Ovary (tissue), 9 donors: ENCODE results near the gene TEX38. TPM values are rescaled to one million over a fixed set of nuclear protein-coding genes. Genes with fewer than 3 reads are reported as not detected.

Experiments used
- DNase-seq, 5 donors: peaks; one replicate each; pipeline ENCODE4 v3.0.0-alpha.2; 2019 to 2020
- H3K27ac ChIP-seq, 2 donors: fragments of 200-600 bp; one replicate each; pipeline versions ENCODE4 v1.5.1 to v1.8.0; 2019 to 2022
- H3K27me3 ChIP-seq: fragments of 200-600 bp; one replicate; pipeline ENCODE4 v1.8.0; 2022
- H3K36me3 ChIP-seq: fragments of 200-600 bp; sonication (generic); one replicate; pipeline ENCODE4 v1.5.1; 2019
- H3K4me1 ChIP-seq: one replicate; pipeline ENCODE4 v1.8.1; 2013; ENCODE audit warnings: mild to moderate bottlenecking, moderate library complexity; ENCODE audit not compliant: insufficient read depth
- H3K4me3 ChIP-seq: fragments of 200-600 bp; sonication (generic); one replicate; pipeline ENCODE4 v1.5.1; 2017
- H3K9me3 ChIP-seq, 2 donors: fragments of 200-600 bp in 1 of 2; sonication (generic) in 1 of 2; one replicate each; pipeline versions ENCODE4 v1.5.1 to v1.8.1; 2013 to 2019; ENCODE audit warnings: mild to moderate bottlenecking in 1 of 2, moderate library complexity in 1 of 2
- EP300 ChIP-seq: sonication (generic); formaldehyde crosslinking; IDR thresholded peaks from one replicate; pipeline ENCODE4 v1.6.1; 2017; ENCODE audit warnings: antibody characterized with exemption
- POLR2A ChIP-seq: fragments of 450-650 bp; IDR thresholded peaks from one replicate; pipeline ENCODE4 v1.6.1; 2017; ENCODE audit warnings: antibody characterized with exemption, mild to moderate bottlenecking, moderate library complexity
- WGBS, 3 donors: extraction: QIAGEN DNeasy Blood & Tissue Kit in 1 of 3; methylation state at CpG; one replicate each; pipeline versions ENCODE4 v1.1.5 to v1.1.7; 2013 to 2017; 5-methylcytosine and 5-hydroxymethylcytosine counted together
- intact Hi-C, 4 donors: fragments of 100-400 bp; cut with DNase I; formaldehyde crosslinking; loops; one replicate each; pipeline versions ENCODE4 v1.11.0 to v1.15.1; 2022 to 2023
- polyA plus RNA-seq, 2 donors: library from polyadenylated mRNA; stranded (reverse); fragments of 200-250 nt in 1 of 2; fragments of 350-450 nt in 1 of 2; fragmentation: Illumina TruSeq in 1 of 2; extraction: RNeasy Lipid Tissue Mini Kit (QIAGEN cat#74804) in 1 of 2; gene quantifications; one replicate each; pipeline ENCODE4 v1.2.3, GENCODE V29; 2013 to 2014
- total RNA-seq, 7 donors: library from RNA; depleted of rRNA in 2 of 7; stranded (reverse); fragments of >200 nt in 2 of 7; fragmentation: NEBNext Ultra II Directional in 3 of 7; extraction: Animal tissue kit (Norgen Biotek cat#: 25700) in 3 of 7; gene quantifications; one replicate each; pipeline versions ENCODE4 v1.1.0 to v1.2.4, GENCODE V29; 2016 to 2023
- TF ChIP-seq, protein P1 (sequence below), 3 donors: fragments of 450-650 bp in 2 of 3; fragments of 200-600 bp in 1 of 3; IDR thresholded peaks; one replicate each; pipeline versions ENCODE4 v1.5.1 to v1.8.0; 2016 to 2022; ENCODE audit warnings: antibody characterized with exemption in 3 of 3, mild to moderate bottlenecking in 1 of 3
- donor health status: DM: no; HTN: no; CAD: no; lungs with moderate emphysema.
- donor health status: DM: no; HTN: no; CAD: no.
- donor health status: Bipolar disorder and iron deficiency.
- donor health status: DM: yes; HTN: yes; CAD: no.
- donor health status: DM: no; HTN: no; CAD: no.
- donor health status: DM: yes; HTN: yes; CAD: no.

Gene TEX38
- total and polyA plus RNA-seq, 9 donors: 0.08 to 0.45 TPM; not detected in 7

DNA sequence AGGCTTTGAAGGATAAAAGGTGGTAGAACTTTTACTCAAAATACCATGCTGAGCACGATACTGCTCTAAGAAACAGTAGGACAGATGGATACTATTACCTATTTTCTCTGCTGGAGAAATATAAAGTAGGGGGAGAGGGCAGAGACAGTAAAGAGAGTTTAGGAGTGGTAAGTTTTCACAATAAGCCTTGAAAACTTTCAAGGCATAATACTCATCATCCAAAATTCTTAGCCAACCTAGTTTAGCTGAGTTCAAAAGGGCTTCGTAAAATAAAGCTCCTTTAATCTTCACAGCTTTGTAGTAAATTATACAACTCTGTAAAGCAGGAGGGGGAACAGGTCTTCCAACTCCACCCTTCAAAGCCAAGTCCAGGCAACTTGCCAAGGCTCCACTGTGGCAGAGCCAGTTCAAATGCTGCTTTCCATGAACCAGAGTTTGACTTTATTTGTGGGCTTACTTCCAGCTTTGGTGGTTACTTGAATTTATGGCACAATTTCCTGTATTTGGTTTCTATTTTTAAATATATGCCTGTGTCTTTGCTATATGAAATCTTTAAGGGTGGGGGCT lies 15.5 kb downstream of the TEX38 start:
- peak; percentile 60 to 91 (median 78) for DNase-seq
- TF ChIP-seq POLR2A (no peak), EP300 (no peak)
- TF ChIP-seq, protein P1, sequence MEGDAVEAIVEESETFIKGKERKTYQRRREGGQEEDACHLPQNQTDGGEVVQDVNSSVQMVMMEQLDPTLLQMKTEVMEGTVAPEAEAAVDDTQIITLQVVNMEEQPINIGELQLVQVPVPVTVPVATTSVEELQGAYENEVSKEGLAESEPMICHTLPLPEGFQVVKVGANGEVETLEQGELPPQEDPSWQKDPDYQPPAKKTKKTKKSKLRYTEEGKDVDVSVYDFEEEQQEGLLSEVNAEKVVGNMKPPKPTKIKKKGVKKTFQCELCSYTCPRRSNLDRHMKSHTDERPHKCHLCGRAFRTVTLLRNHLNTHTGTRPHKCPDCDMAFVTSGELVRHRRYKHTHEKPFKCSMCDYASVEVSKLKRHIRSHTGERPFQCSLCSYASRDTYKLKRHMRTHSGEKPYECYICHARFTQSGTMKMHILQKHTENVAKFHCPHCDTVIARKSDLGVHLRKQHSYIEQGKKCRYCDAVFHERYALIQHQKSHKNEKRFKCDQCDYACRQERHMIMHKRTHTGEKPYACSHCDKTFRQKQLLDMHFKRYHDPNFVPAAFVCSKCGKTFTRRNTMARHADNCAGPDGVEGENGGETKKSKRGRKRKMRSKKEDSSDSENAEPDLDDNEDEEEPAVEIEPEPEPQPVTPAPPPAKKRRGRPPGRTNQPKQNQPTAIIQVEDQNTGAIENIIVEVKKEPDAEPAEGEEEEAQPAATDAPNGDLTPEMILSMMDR (IDR thresholded peaks at IDR 0.05): no peak
- Histone ChIP-seq H3K27ac (peak overlapping the region in 1 of 2 donors; percentile 6), H3K9me3 (no peaks in the 10 kb centered on the region), H3K36me3 (no peaks in the 10 kb centered on the region), H3K27me3 (no peaks in the 10 kb centered on the region), H3K4me1 (peaks cover 4% of the 10 kb centered on the region), H3K4me3 (no peak overlapping the region)
- WGBS, 3 donors: 27 to 42% (median 39%) methylated on average over 2 of the region's 2 CpGs
- intact Hi-C loops: no loop called here

DNA sequence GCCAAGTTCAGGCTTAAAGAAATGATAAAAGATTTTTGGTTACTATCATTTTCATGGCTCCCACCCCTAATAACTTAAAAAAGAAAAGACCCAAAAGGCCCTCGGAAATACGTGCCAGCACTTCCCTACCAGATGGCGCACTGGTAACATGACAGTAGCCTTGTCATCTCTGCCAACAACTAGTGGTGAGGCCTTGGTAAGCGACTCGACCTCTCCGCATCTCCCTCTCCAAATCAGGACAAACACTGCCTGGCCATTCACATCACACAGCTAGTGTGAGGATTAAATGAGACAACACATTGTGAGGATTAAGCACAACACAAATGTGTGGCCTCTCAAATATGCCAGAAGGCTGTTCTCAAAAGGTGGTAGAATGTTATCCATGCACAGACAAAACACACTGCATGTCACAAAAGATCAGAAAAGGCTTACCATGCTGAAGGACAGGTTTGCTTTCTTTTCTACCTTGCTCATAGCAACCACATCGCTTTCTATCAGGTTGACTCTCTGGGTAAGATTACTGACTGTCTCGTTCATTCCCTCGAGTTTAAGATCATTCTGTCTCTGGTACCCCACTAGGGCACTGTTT lies 16.4 kb downstream of the TEX38 start:
- H3K4me1 ChIP-seq: peaks cover 4% of the 10 kb centered on the region

DNA sequence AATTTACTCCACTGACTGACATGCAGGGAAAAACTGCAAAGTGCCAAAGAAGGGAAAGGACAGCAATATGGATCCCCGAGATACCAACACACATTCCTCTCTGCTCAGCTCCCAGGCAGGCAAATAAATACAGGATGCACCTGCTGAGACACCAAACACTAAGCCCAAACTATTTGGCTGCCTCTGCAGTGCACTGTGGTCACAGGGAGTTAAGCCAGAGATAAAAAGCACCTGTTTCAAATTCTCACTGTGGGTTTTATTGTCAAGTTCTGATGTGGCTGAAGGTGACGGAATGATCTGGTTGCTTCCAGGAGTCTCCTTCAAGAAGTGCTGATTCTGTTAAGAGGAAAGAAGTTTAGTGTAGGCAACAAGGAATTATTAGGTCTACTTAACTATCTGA lies 17.7 kb downstream of the TEX38 start:
- peaks cover 4% of the 10 kb centered on the region for H3K4me1 ChIP-seq
- DNase-seq: no peak
- TF ChIP-seq POLR2A: no peak
- no peaks in the 10 kb centered on the region for H3K27me3 ChIP-seq
- H3K27ac ChIP-seq: no peak overlapping the region
- H3K36me3 ChIP-seq: no peaks in the 10 kb centered on the region
- intact Hi-C loops: no loop called here
- WGBS, 3 donors: 71 to 86% (median 86%) methylated on average over 2 of the region's 2 CpGs
- no peaks in the 10 kb centered on the region for H3K9me3 ChIP-seq
- no peak overlapping the region for H3K4me3 ChIP-seq

More for the DNA sequence above, 16.4 kb downstream of the TEX38 start:
- 66 to 75% (median 72%) methylated on average over 9 of the region's 9 CpGs for WGBS, 3 donors
- H3K27ac ChIP-seq: no peak overlapping the region
- DNase-seq: no peak
- H3K9me3 ChIP-seq: no peaks in the 10 kb centered on the region
- no peaks in the 10 kb centered on the region for H3K36me3 ChIP-seq
- H3K4me3 ChIP-seq: no peak overlapping the region
- intact Hi-C loops: no loop called here
- TF ChIP-seq POLR2A (no peak), EP300 (no peak)
- TF ChIP-seq, protein P1 (IDR thresholded peaks at IDR 0.05): no peak
- no peaks in the 10 kb centered on the region for H3K27me3 ChIP-seq

DNA sequence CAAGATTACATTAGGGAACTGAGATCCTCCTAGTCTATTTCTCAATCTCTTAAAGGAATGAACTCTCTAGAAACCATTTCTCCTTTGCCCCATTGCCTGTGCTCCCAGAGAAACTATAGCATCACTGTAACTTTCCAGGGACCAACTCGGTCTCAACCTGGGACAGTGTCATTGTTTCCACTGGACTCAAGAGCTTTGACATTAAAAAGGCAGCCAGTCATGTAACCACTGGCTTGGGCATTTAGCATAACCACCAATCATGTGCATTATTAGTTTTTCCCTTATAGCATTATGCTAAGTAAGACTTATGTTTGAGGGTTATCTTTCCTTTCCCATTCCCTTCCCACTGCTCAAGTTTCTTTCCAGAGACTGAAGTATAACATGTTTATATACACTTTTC lies 18.2 kb downstream of the TEX38 start:
- TF ChIP-seq EP300: no peak
- TF ChIP-seq, protein P1 (IDR thresholded peaks at IDR 0.05): no peak
- no peak for TF ChIP-seq POLR2A

DNA sequence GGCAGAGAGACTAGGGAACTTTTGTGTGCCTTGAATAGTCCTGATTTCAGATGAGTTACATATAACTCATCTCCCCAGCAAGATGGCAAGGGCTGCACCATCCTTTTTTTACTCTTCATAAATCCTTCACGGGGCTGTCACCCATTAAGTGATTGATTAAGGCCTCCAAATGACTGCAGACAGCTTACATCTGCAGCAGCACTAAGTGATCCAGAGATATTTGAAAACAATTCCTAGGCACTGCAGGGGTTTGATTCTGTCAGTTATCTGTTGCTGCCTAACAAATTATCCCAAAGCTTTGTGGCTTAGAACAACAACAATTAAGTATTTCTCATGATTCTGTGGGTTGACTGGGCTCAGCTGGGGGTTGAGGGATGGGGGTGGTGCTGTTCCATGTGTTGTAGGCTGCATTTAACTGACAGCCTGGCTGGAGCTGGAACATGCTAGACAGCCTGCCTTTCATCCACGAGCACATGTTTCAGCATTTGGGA lies 19.3 kb downstream of the TEX38 start:
- H3K27ac ChIP-seq: no peak overlapping the region
- H3K27me3 ChIP-seq: no peaks in the 10 kb centered on the region
- no peak for DNase-seq
- H3K4me1 ChIP-seq: peaks cover 4% of the 10 kb centered on the region
- TF ChIP-seq POLR2A (no peak), EP300 (no peak)
- no peak overlapping the region for H3K4me3 ChIP-seq
- no peaks in the 10 kb centered on the region for H3K9me3 ChIP-seq
- H3K36me3 ChIP-seq: no peaks in the 10 kb centered on the region
- intact Hi-C loops: no loop called here
- WGBS, 3 donors: 74 to 92% (median 84%) methylated on average over 2 of the region's 2 CpGs

More for the DNA sequence above, 18.2 kb downstream of the TEX38 start:
- intact Hi-C loops: no loop called here
- Histone ChIP-seq H3K27ac (no peak overlapping the region), H3K4me1 (peaks cover 4% of the 10 kb centered on the region), H3K4me3 (no peak overlapping the region), H3K36me3 (no peaks in the 10 kb centered on the region), H3K27me3 (no peaks in the 10 kb centered on the region), H3K9me3 (no peaks in the 10 kb centered on the region)
- WGBS, 3 donors: 94 to 100% (median 96%) methylated on average over 1 of the region's 1 CpG
- no peak for DNase-seq
